Osteocyte (in vitro differentiated cells): Measurements from ENCODE around the gene FZD1. TPM values are rescaled to one million over a fixed set of nuclear protein-coding genes. Genes with fewer than 3 reads are reported as not detected.

Experiments used
- DNase-seq: peaks from one replicate; pipeline ENCODE4 v3.0.0; 2021; ENCODE audit warnings: mixed read lengths; ENCODE audit not compliant: unreplicated experiment; ENCODE audit errors: extremely low spot score
- H3K27ac Mint-ChIP-seq: one replicate; pipeline ENCODE4 v1.8.0; 2021; ENCODE audit warnings: mild to moderate bottlenecking, mixed read lengths; ENCODE audit not compliant: unreplicated experiment
- H3K27me3 Mint-ChIP-seq: one replicate; pipeline ENCODE4 v1.8.0; 2021; ENCODE audit warnings: mixed read lengths; ENCODE audit not compliant: unreplicated experiment
- H3K36me3 Mint-ChIP-seq: one replicate; pipeline ENCODE4 v1.8.0; 2021; ENCODE audit warnings: mixed read lengths; ENCODE audit not compliant: unreplicated experiment
- H3K4me1 Mint-ChIP-seq: one replicate; pipeline ENCODE4 v1.8.0; 2021; ENCODE audit warnings: mixed read lengths; ENCODE audit not compliant: unreplicated experiment
- H3K4me3 Mint-ChIP-seq: one replicate; pipeline ENCODE4 v1.8.0; 2021; ENCODE audit warnings: mild to moderate bottlenecking, moderate library complexity, mixed read lengths; ENCODE audit not compliant: unreplicated experiment
- H3K9me3 Mint-ChIP-seq: one replicate; pipeline ENCODE4 v1.8.0; 2021; ENCODE audit warnings: mixed read lengths; ENCODE audit not compliant: unreplicated experiment
- total RNA-seq: library from RNA; stranded (reverse); gene quantifications from 2 replicates; pipeline ENCODE4 v1.2.1, GENCODE V29; 2021
- TF ChIP-seq, protein P1 (sequence below): fragments of 200-600 bp; sonication (generic); IDR thresholded peaks from 2 replicates; pipeline ENCODE4 v1.5.0; 2021; ENCODE audit warnings: antibody characterized with exemption, mild to moderate bottlenecking, moderate library complexity

The FZD1 gene
- total RNA-seq, 1 donor from 2014 or later = 19.4 TPM

DNA sequence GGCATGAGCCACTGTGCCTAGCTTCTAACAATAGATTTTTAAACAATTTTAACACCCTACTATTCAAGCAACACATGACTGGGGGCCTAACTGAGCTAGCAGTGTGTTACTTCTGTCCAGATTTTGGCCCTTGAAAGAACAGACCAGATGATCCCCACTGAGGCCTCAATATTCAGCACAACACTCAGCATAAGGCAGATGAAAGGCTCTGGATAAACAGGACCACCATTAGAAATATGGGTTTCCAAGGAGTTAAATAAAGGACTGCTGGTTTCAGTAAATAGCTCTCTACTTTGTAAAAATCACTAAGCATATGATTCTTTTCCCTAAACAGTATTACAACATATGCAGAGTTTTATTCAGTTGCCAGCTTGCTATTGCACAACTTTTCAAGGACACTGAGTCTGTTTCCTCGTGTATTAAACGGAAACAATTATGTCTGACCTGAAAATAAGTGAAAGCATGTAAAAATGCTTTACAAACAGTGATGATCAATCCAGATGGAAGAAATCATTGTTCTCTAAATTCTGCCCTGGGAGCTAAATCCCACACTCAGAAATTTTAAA, 23.8 kb upstream of the FZD1 start:
- Mint-ChIP-seq H3K9me3 (no peaks in the 10 kb centered on the region), H3K27ac (peak overlapping the region; percentile 56), H3K4me1 (peaks cover 35% of the 10 kb centered on the region), H3K36me3 (no peaks in the 10 kb centered on the region), H3K4me3 (no peak overlapping the region), H3K27me3 (no peaks in the 10 kb centered on the region)
- TF ChIP-seq, protein P1, sequence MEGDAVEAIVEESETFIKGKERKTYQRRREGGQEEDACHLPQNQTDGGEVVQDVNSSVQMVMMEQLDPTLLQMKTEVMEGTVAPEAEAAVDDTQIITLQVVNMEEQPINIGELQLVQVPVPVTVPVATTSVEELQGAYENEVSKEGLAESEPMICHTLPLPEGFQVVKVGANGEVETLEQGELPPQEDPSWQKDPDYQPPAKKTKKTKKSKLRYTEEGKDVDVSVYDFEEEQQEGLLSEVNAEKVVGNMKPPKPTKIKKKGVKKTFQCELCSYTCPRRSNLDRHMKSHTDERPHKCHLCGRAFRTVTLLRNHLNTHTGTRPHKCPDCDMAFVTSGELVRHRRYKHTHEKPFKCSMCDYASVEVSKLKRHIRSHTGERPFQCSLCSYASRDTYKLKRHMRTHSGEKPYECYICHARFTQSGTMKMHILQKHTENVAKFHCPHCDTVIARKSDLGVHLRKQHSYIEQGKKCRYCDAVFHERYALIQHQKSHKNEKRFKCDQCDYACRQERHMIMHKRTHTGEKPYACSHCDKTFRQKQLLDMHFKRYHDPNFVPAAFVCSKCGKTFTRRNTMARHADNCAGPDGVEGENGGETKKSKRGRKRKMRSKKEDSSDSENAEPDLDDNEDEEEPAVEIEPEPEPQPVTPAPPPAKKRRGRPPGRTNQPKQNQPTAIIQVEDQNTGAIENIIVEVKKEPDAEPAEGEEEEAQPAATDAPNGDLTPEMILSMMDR = no peak
- no peak for DNase-seq

DNA sequence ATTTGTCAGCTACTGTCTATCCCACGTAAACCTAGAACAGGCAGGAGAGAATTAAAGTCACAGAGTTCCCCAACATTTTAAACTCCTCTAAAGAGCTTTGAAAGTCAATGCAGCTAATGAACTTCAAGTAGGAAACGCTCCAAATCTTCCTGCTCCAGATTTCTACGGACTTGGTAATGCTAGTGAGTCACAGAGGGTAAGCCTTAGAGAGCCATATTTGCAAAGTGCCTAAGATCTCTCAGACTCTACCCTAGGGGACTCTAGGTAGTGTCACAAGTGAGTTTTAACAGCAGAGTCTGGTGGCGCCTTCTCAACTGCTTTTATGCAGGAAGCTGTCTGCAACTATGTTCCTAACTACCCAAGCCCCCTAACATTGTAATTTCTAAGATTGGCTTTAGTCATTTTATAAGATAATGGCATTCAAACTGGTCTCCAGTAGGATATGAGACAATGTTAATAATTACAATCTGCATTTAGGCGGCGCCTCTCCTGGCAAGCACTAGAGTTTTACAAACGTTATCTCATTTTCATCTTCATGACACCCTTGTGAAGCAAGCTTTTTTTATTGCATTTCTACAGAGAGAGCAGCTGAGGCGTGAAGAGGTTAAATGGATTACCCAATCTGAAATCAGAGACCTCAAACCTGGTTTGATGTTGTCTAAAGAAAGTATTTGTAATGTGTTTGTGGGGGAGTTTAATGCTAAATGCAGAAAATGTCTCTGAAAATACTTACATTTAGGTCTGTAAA, 22.0 kb upstream of the FZD1 start:
- H3K27me3 Mint-ChIP-seq = no peaks in the 10 kb centered on the region
- no peak for DNase-seq
- TF ChIP-seq, protein P1 = no peak
- no peak overlapping the region for H3K27ac Mint-ChIP-seq
- H3K9me3 Mint-ChIP-seq = no peaks in the 10 kb centered on the region
- H3K4me1 Mint-ChIP-seq = peaks cover 35% of the 10 kb centered on the region
- H3K36me3 Mint-ChIP-seq = no peaks in the 10 kb centered on the region
- no peak overlapping the region for H3K4me3 Mint-ChIP-seq

DNA sequence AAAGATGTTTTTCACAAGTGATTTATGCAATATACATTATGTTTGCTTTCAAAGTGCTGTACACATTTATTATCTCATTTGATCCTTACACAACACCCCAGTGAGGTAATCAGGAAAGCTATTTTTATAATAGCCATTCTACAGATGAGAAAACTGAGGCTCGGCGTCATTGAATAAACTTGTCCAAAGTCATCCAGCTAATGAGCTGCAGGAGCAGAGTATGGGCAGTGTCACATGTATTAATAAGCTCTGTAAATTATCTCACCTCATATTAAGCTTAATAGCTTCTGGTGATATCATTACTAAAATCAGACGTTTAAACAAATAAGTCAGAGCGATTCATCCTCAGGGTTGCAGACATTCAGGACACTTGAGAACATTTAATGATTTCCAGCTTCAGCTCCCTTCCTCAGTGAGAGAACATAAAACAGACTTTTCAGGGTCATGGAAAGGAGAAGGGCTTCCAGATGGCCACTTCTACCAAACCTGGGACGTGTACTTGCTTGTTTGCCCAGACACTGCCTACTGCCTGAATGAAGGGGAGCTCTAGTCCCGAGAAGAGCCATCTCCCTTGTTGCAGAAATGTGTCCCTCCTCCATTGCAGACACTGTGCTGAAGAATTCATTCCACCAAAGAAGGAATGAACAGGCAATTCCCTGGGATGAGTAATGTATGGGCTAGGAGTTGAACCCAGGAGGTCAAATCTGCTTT, 20.5 kb upstream of the FZD1 start:
- peaks cover 37% of the 10 kb centered on the region for H3K4me1 Mint-ChIP-seq
- H3K27ac Mint-ChIP-seq = peak overlapping the region; percentile 66
- TF ChIP-seq, protein P1 = no peak
- no peaks in the 10 kb centered on the region for H3K36me3 Mint-ChIP-seq
- H3K4me3 Mint-ChIP-seq = no peak overlapping the region
- no peaks in the 10 kb centered on the region for H3K9me3 Mint-ChIP-seq
- no peaks in the 10 kb centered on the region for H3K27me3 Mint-ChIP-seq
- DNase-seq = no peak

DNA sequence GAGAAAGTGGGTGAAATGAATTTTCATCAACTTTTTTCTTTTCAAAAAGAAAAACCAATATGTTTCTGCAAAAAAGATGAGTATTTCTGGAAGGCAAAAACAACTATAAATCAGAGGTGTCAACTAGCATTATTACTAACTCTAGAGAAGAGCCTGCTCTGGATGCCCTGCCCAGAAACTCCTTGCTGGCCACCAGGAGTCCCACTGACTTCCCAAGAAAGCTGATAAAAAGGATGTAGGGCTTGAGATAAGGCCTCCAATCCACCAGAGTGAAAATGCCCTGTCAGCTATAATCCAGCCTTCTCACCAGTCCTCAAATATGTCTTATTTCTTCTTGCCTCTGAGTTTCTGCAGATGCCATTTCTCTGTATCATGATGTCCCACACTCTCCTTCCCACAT, 16.7 kb upstream of the FZD1 start:
- no peak overlapping the region for H3K4me3 Mint-ChIP-seq
- no peaks in the 10 kb centered on the region for H3K9me3 Mint-ChIP-seq

More for the DNA sequence above, 16.7 kb upstream of the FZD1 start:
- Mint-ChIP-seq H3K27me3 (no peaks in the 10 kb centered on the region), H3K4me1 (peaks cover 34% of the 10 kb centered on the region), H3K27ac (no peak overlapping the region), H3K36me3 (no peaks in the 10 kb centered on the region)
- TF ChIP-seq, protein P1 = no peak
- DNase-seq = no peak
